Loucy (cell line): ENCODE data around the gene SEZ6.

ENCODE experiments used
- H2AFZ ChIP-seq: fragments of 200-600 bp; sonication (generic); 2 replicates; pipeline ENCODE4 v1.6.0; 2016; ENCODE audit warnings: antibody characterized with exemption, mild to moderate bottlenecking, low read length, moderate library complexity
- H3F3A ChIP-seq: fragments of 200-600 bp; 2 replicates; pipeline ENCODE4 v1.6.0; 2016; ENCODE audit warnings: antibody characterized with exemption, low read depth, mild to moderate bottlenecking
- H3K27me3 ChIP-seq: fragments of 200-600 bp; sonication (generic); 2 replicates; pipeline ENCODE4 v1.6.1; 2014; ENCODE audit warnings: low read length, mild to moderate bottlenecking; ENCODE audit not compliant: insufficient read depth, poor library complexity, severe bottlenecking
- H3K36me3 ChIP-seq: fragments of 200-600 bp; sonication (generic); 2 replicates; pipeline ENCODE4 v1.6.1; 2016; ENCODE audit warnings: low read length; ENCODE audit not compliant: insufficient read depth
- H3K4me1 ChIP-seq: fragments of 200-600 bp; sonication (generic); 2 replicates; pipeline ENCODE4 v1.5.1; 2014; ENCODE audit warnings: low read length, mild to moderate bottlenecking; ENCODE audit not compliant: insufficient read depth, poor library complexity, severe bottlenecking
- H3K4me2 ChIP-seq: fragments of 200-600 bp; sonication (generic); 2 replicates; pipeline ENCODE4 v1.6.0; 2014; ENCODE audit warnings: antibody characterized with exemption, low read length, low read depth, mild to moderate bottlenecking; ENCODE audit not compliant: poor library complexity, severe bottlenecking
- H3K4me3 ChIP-seq: fragments of 200-600 bp; sonication (generic); 2 replicates; pipeline ENCODE4 v1.5.1; 2014; ENCODE audit warnings: low read length, mild to moderate bottlenecking, mixed read lengths; ENCODE audit not compliant: poor library complexity, severe bottlenecking
- H3K79me2 ChIP-seq: fragments of 200-600 bp; sonication (generic); 2 replicates; pipeline ENCODE4 v1.6.1; 2014; ENCODE audit warnings: low read length; ENCODE audit not compliant: insufficient read depth
- H3K9ac ChIP-seq: fragments of 200-600 bp; sonication (generic); 2 replicates; pipeline ENCODE4 v1.6.0; 2014; ENCODE audit warnings: mild to moderate bottlenecking, low read depth, low read length, moderate library complexity; ENCODE audit not compliant: poor library complexity, severe bottlenecking
- H3K9me2 ChIP-seq: fragments of 200-600 bp; sonication (generic); replicated peaks from 2 replicates; pipeline ENCODE4 v1.6.1; 2016; ENCODE audit warnings: low read depth, low read length, mixed read lengths
- H3K9me3 ChIP-seq: fragments of 200-600 bp; sonication (generic); 2 replicates; pipeline ENCODE4 v1.6.1; 2014; ENCODE audit warnings: mild to moderate bottlenecking, antibody characterized with exemption, low read length, low read depth; ENCODE audit not compliant: insufficient read depth
- H4K20me1 ChIP-seq: fragments of 200-600 bp; sonication (generic); 2 replicates; pipeline ENCODE4 v1.6.0; 2014; ENCODE audit warnings: antibody characterized with exemption, low read length, mild to moderate bottlenecking; ENCODE audit not compliant: insufficient read depth, poor library complexity, severe bottlenecking
- CTCF ChIP-seq: fragments of 200-600 bp; sonication (generic); conservative IDR thresholded peaks from 2 replicates; pipeline ENCODE4 v1.5.1; 2014; ENCODE audit warnings: mild to moderate bottlenecking, antibody characterized with exemption, low read length
- EZH2phosphoT487 ChIP-seq: fragments of 200-600 bp; IDR thresholded peaks from 2 replicates; pipeline ENCODE4 v1.6.1; 2018; ENCODE audit warnings: antibody characterized with exemption, mild to moderate bottlenecking, moderate library complexity, borderline replicate concordance

The SEZ6 gene

DNA sequence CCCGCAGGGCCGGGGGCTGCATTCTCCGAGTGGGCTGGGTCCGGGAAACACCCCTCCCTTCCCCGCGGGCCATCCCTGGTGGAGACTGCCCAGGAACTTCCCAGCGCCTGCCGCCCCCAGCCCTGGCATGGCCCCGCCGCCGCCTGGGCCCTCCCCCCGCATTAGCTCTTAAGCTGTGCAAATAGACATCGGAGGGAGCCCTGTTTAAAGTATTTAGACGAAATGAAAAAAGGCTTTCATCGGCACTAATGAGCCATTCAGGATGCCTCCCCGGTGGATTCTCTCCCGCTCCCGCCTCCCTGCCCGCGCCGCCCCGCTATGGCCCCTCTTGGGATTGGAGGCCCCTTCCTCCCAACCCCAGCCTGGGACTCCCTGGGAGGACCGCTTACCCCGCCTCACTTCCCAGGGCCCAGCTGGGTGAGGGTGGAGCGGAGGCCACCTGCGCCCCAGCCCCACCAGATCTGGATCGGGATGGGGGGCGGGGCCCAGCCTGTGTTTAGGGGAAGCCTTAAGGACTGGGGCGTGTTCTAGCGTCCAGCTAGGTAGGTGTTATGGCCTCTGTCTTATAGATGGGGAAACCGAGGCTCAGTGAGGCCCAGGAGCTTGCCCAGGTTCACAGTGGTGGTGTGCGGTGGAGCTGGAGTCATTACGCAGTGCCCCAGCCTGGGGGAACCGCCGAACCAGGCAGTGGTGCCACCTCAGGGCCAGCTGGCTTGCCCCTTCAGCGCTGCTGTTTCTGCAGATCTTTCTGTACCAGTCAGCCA, 19.7 kb downstream of the SEZ6 start:
- Histone ChIP-seq H3K4me1 (peaks cover 31% of the 10 kb centered on the region), H4K20me1 (no peaks in the 10 kb centered on the region), H3K9me2 (no peaks in the 10 kb centered on the region), H3K27me3 (no peaks in the 10 kb centered on the region), H3F3A (peaks cover 9% of the 10 kb centered on the region; the same call in 1 of the 2 replicates), H3K79me2 (no peaks in the 10 kb centered on the region), H3K4me2 (no peak overlapping the region), H3K4me3 (no peak overlapping the region), H2AFZ (no peak overlapping the region), H3K36me3 (no peaks in the 10 kb centered on the region), H3K9ac (no peak overlapping the region), H3K9me3 (no peaks in the 10 kb centered on the region)
- TF ChIP-seq EZH2phosphoT487 (no peak), CTCF (no peak)

GRCh38 chr17:28983286-28984230, 22.3 kb downstream of the SEZ6 start:
- Histone ChIP-seq H3F3A (peaks cover 9% of the 10 kb centered on the region; the same call in 1 of the 2 replicates), H3K9me3 (no peaks in the 10 kb centered on the region), H3K4me2 (peak overlapping the region; percentile 66), H3K27me3 (no peaks in the 10 kb centered on the region), H3K79me2 (no peaks in the 10 kb centered on the region), H3K36me3 (no peaks in the 10 kb centered on the region), H3K9me2 (no peaks in the 10 kb centered on the region), H3K4me1 (peaks cover 31% of the 10 kb centered on the region), H4K20me1 (no peaks in the 10 kb centered on the region), H3K4me3 (peak overlapping the region; percentile 41), H2AFZ (no peak overlapping the region), H3K9ac (peak overlapping the region; percentile 53)
- TF ChIP-seq EZH2phosphoT487 (no peak), CTCF (no peak)

DNA sequence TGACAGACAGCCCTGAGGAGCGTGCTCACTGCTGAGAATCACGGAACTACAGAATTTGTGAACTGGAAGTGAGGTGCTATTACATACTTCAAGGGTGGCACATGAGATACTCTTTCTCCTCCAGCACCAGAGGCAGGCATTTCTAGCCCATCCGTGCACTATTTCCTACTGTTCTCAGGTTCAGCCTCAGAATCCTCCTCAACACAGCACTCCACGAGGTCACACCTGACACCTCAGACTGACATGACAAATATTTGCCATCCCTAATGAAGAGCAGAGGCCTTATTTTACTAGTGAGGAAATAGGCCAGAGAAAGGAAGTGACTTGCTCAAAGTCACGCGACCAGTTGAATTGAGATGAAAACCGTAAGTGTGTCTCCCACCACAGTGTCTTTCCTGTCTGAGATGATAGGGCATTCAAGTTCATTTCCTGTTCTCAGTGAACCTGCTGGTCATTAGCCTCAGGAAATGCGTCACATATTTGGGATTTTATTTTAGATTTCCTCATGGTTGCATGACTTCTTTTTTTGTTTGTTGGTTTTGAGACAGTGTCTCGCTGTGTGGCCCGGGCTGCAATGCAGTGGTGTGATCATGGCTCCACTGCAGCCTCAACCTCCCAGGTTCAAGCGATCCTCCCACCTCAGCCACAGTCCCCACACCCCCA, 23.6 kb downstream of the SEZ6 start:
- H3K4me2 ChIP-seq, result peak overlapping the region; percentile 66
- no peaks in the 10 kb centered on the region for H3K27me3 ChIP-seq
- peak overlapping the region; percentile 66 for H3K9ac ChIP-seq

More for the DNA sequence above, 23.6 kb downstream of the SEZ6 start:
- no peaks in the 10 kb centered on the region for H4K20me1 ChIP-seq
- peaks cover 38% of the 10 kb centered on the region for H3K4me1 ChIP-seq
- H3K4me3 ChIP-seq, result peak overlapping the region; percentile 41
- H3K9me2 ChIP-seq, result no peaks in the 10 kb centered on the region
- TF ChIP-seq EZH2phosphoT487 (no peak), CTCF (no peak)
- H2AFZ ChIP-seq, result 0 out of 2 replicates have a peak overlapping the region, but pooled peaks have one; percentile 1
- no peaks in the 10 kb centered on the region for H3K79me2 ChIP-seq
- no peaks in the 10 kb centered on the region for H3K9me3 ChIP-seq
- no peaks in the 10 kb centered on the region for H3K36me3 ChIP-seq
- peaks cover 9% of the 10 kb centered on the region; the same call in 1 of the 2 replicates for H3F3A ChIP-seq
